Peyer's patch (tissue), 4 donors: Measurements from ENCODE around the gene DMRTC2.

Experiments
- CTCF ChIP-seq, 6 experiments: fragments of 450-650 bp in 4 of 6; fragments of 200-600 bp in 2 of 6; sonication (generic) in 1 of 6; IDR thresholded peaks; one replicate each; pipeline ENCODE4 v1.5.1; 2017 to 2019; ENCODE audit warnings: antibody characterized with exemption in 6 of 6, mild to moderate bottlenecking in 3 of 6, moderate library complexity in 1 of 6
- POLR2A ChIP-seq, 2 donors: fragments of 450-650 bp; IDR thresholded peaks; one replicate each; pipeline ENCODE4 v1.5.1; 2017; ENCODE audit warnings: antibody characterized with exemption in 2 of 2, mild to moderate bottlenecking in 2 of 2, moderate library complexity in 2 of 2

DNA sequence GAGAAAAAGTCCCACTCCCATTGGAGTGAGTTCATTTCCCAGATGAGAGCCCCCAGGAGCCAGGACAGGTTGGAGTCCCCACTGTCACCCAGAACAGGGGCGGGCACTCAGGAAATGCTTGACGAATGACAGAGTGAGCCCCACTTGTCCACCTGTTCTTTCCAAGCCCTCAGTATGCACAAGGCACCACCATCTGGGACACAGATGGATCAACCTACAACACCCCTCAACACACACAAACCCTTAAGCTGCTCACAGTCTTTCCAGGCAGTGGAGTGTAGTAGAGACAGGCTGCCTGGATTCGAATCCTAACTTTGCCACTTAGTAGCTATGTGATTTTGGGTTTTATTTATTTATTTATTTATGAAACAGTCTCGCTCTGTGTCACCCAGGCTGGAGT lies 46.1 kb downstream of the DMRTC2 start:
- TF ChIP-seq CTCF (IDR thresholded peaks at IDR 0.05) (no peak), POLR2A (IDR thresholded peaks at IDR 0.05) (no peak)
